ENCODE measurements around the gene ITGBL1. TPM values are rescaled to one million over a fixed set of nuclear protein-coding genes. Genes with fewer than 3 reads are reported as not detected.

ITGBL1 gene
- total RNA-seq, 2 experiments from 2014 or later = not detected

- POLR2A ChIA-PET = no interaction called here
- CTCF ChIA-PET = no interaction called here
- Mint-ChIP-seq H3K27ac (no peak overlapping the region), H3K36me3 (ENCODE audit: low read depth) (no peaks in the 10 kb centered on the region), H3K4me1 (no peaks in the 10 kb centered on the region), H3K27me3 (no peaks in the 10 kb centered on the region), H3K9me3 (no peaks in the 10 kb centered on the region), H3K4me3 (no peak overlapping the region)
- DNase-seq = no peak
Measured at GRCh38 chr13:101697745-101698144, 245.3 kb downstream of the ITGBL1 start.

GRCh38 chr13:101698400-101698799, 245.9 kb downstream of the ITGBL1 start:
- no peaks in the 10 kb centered on the region for H3K9me3 Mint-ChIP-seq
- ChIA-PET POLR2A (no interaction called here), CTCF (no interaction called here)
- no peaks in the 10 kb centered on the region for H3K36me3 Mint-ChIP-seq (ENCODE audit: low read depth)
- H3K4me3 Mint-ChIP-seq = no peak overlapping the region
- no peak overlapping the region for H3K27ac Mint-ChIP-seq
- no peak for DNase-seq
- no peaks in the 10 kb centered on the region for H3K27me3 Mint-ChIP-seq
- no peaks in the 10 kb centered on the region for H3K4me1 Mint-ChIP-seq

GRCh38 chr13:101700598-101700997, 248.1 kb downstream of the ITGBL1 start:
- Mint-ChIP-seq H3K27ac (no peak overlapping the region), H3K4me1 (no peaks in the 10 kb centered on the region), H3K9me3 (no peaks in the 10 kb centered on the region), H3K4me3 (no peak overlapping the region), H3K27me3 (no peaks in the 10 kb centered on the region), H3K36me3 (ENCODE audit: low read depth) (no peaks in the 10 kb centered on the region)
- no peak for DNase-seq
- ChIA-PET CTCF (no interaction called here), POLR2A (no interaction called here)

GRCh38 chr13:101703081-101703480, 250.6 kb downstream of the ITGBL1 start:
- Mint-ChIP-seq H3K4me1 (peaks cover 7% of the 10 kb centered on the region), H3K4me3 (no peak overlapping the region), H3K27me3 (no peaks in the 10 kb centered on the region), H3K27ac (no peak overlapping the region), H3K36me3 (ENCODE audit: low read depth) (no peaks in the 10 kb centered on the region), H3K9me3 (no peaks in the 10 kb centered on the region)
- ChIA-PET CTCF (no interaction called here), POLR2A (no interaction called here)
- no peak for DNase-seq

GRCh38 chr13:101703838-101704237, 251.4 kb downstream of the ITGBL1 start:
- Mint-ChIP-seq H3K27ac (no peak overlapping the region), H3K36me3 (ENCODE audit: low read depth) (no peaks in the 10 kb centered on the region), H3K9me3 (no peaks in the 10 kb centered on the region), H3K4me1 (peaks cover 7% of the 10 kb centered on the region), H3K27me3 (no peaks in the 10 kb centered on the region), H3K4me3 (no peak overlapping the region)
- no peak for DNase-seq
- ChIA-PET POLR2A (no interaction called here), CTCF (no interaction called here)

- Mint-ChIP-seq H3K9me3 (no peaks in the 10 kb centered on the region), H3K27ac (no peak overlapping the region), H3K4me1 (peaks cover 7% of the 10 kb centered on the region), H3K27me3 (no peaks in the 10 kb centered on the region), H3K36me3 (ENCODE audit: low read depth) (no peaks in the 10 kb centered on the region), H3K4me3 (no peak overlapping the region)
- POLR2A ChIA-PET = no interaction called here
- peak; percentile 11 for DNase-seq
- CTCF ChIA-PET = interaction anchor here (1.5 kb wide), 1 partner anchor 11 kb away, joined by 3 read pairs; no protein-coding TSS in a partner anchor
Measured at GRCh38 chr13:101706651-101707050, 254.2 kb downstream of the ITGBL1 start.

GRCh38 chr13:101707659-101708058, 255.2 kb downstream of the ITGBL1 start:
- no peak overlapping the region for H3K4me3 Mint-ChIP-seq
- no peaks in the 10 kb centered on the region for H3K36me3 Mint-ChIP-seq (ENCODE audit: low read depth)
- H3K9me3 Mint-ChIP-seq = no peaks in the 10 kb centered on the region
- ChIA-PET POLR2A (no interaction called here), CTCF (interaction anchor here (0.7 kb wide), 1 partner anchor 46 kb away, joined by 3 read pairs; no protein-coding TSS in a partner anchor)
- DNase-seq = no peak
- H3K27me3 Mint-ChIP-seq = no peaks in the 10 kb centered on the region
- no peak overlapping the region for H3K27ac Mint-ChIP-seq
- peaks cover 7% of the 10 kb centered on the region for H3K4me1 Mint-ChIP-seq

- DNase-seq = no peak
- peaks cover 7% of the 10 kb centered on the region for H3K4me1 Mint-ChIP-seq
- H3K4me3 Mint-ChIP-seq = no peak overlapping the region
- H3K27me3 Mint-ChIP-seq = no peaks in the 10 kb centered on the region
- H3K27ac Mint-ChIP-seq = no peak overlapping the region
- ChIA-PET CTCF (no interaction called here), POLR2A (no interaction called here)
- H3K36me3 Mint-ChIP-seq (ENCODE audit: low read depth) = no peaks in the 10 kb centered on the region
- H3K9me3 Mint-ChIP-seq = no peaks in the 10 kb centered on the region
Measured at GRCh38 chr13:101708115-101708514, 255.6 kb downstream of the ITGBL1 start.

- Mint-ChIP-seq H3K4me3 (no peak overlapping the region), H3K36me3 (ENCODE audit: low read depth) (no peaks in the 10 kb centered on the region), H3K4me1 (peaks cover 7% of the 10 kb centered on the region), H3K27ac (no peak overlapping the region), H3K9me3 (no peaks in the 10 kb centered on the region), H3K27me3 (no peaks in the 10 kb centered on the region)
- no peak for DNase-seq
- ChIA-PET POLR2A (no interaction called here), CTCF (no interaction called here)
Measured at GRCh38 chr13:101709952-101710351, 257.5 kb downstream of the ITGBL1 start.

- H3K4me1 Mint-ChIP-seq = peaks cover 6% of the 10 kb centered on the region
- no peak overlapping the region for H3K27ac Mint-ChIP-seq
- H3K36me3 Mint-ChIP-seq (ENCODE audit: low read depth) = no peaks in the 10 kb centered on the region
- ChIA-PET CTCF (no interaction called here), POLR2A (no interaction called here)
- H3K27me3 Mint-ChIP-seq = no peaks in the 10 kb centered on the region
- DNase-seq = no peak
- no peak overlapping the region for H3K4me3 Mint-ChIP-seq
- H3K9me3 Mint-ChIP-seq = no peaks in the 10 kb centered on the region
Measured at GRCh38 chr13:101711307-101712025, 259.0 kb downstream of the ITGBL1 start.

- no peaks in the 10 kb centered on the region for H3K9me3 Mint-ChIP-seq
- CTCF ChIA-PET = no interaction called here
- H3K36me3 Mint-ChIP-seq (ENCODE audit: low read depth) = no peaks in the 10 kb centered on the region
- no peaks in the 10 kb centered on the region for H3K27me3 Mint-ChIP-seq
- H3K27ac Mint-ChIP-seq = no peak overlapping the region
- POLR2A ChIA-PET = no interaction called here
- no peak overlapping the region for H3K4me3 Mint-ChIP-seq
- peaks cover under 1% of the 10 kb centered on the region for H3K4me1 Mint-ChIP-seq
- DNase-seq = no peak
Measured at GRCh38 chr13:101712026-101712348, 259.5 kb downstream of the ITGBL1 start.

- H3K27ac Mint-ChIP-seq = no peak overlapping the region
- ChIA-PET POLR2A (no interaction called here), CTCF (no interaction called here)
- H3K4me1 Mint-ChIP-seq = no peaks in the 10 kb centered on the region
- no peak for DNase-seq
- H3K27me3 Mint-ChIP-seq = no peaks in the 10 kb centered on the region
- H3K36me3 Mint-ChIP-seq (ENCODE audit: low read depth) = no peaks in the 10 kb centered on the region
- no peak overlapping the region for H3K4me3 Mint-ChIP-seq
- no peaks in the 10 kb centered on the region for H3K9me3 Mint-ChIP-seq
Measured at GRCh38 chr13:101714195-101714594, 261.7 kb downstream of the ITGBL1 start.

- Mint-ChIP-seq H3K27ac (no peak overlapping the region), H3K27me3 (no peaks in the 10 kb centered on the region), H3K36me3 (ENCODE audit: low read depth) (no peaks in the 10 kb centered on the region), H3K4me1 (no peaks in the 10 kb centered on the region), H3K9me3 (no peaks in the 10 kb centered on the region), H3K4me3 (no peak overlapping the region)
- ChIA-PET CTCF (no interaction called here), POLR2A (no interaction called here)
- DNase-seq = no peak
Measured at GRCh38 chr13:101717353-101717752, 264.9 kb downstream of the ITGBL1 start.

GRCh38 chr13:101718496-101718895, 266.0 kb downstream of the ITGBL1 start:
- Mint-ChIP-seq H3K27ac (no peak overlapping the region), H3K27me3 (no peaks in the 10 kb centered on the region), H3K4me1 (no peaks in the 10 kb centered on the region), H3K4me3 (no peak overlapping the region), H3K36me3 (ENCODE audit: low read depth) (no peaks in the 10 kb centered on the region), H3K9me3 (no peaks in the 10 kb centered on the region)
- CTCF ChIA-PET = interaction anchor here (0.6 kb wide), 1 partner anchor 20 kb away, joined by 5 read pairs; no protein-coding TSS in a partner anchor
- POLR2A ChIA-PET = no interaction called here
- DNase-seq = no peak
